Smooth muscle cell (in vitro differentiated cells): Measurements from ENCODE around the gene ECT2L. TPM values are rescaled to one million over a fixed set of nuclear protein-coding genes. Genes with fewer than 3 reads are reported as not detected.

Experiments
- DNase-seq: peaks from one replicate; lab custom pipeline; 2025; ENCODE audit not compliant: unreplicated experiment; lab: John Stamatoyannopoulos, UW
- H2AFZ ChIP-seq: fragments of 200-600 bp; sonication (generic); 2 replicates; pipeline ENCODE4 v1.6.0; 2016; ENCODE audit warnings: antibody characterized with exemption, low read depth, mild to moderate bottlenecking
- H3F3A ChIP-seq: fragments of 200-600 bp; sonication (generic); 2 replicates; pipeline ENCODE4 v1.6.0; 2017; ENCODE audit warnings: antibody characterized with exemption, low read depth
- H3K27ac ChIP-seq: fragments of 200-600 bp; sonication (generic); 2 replicates; pipeline ENCODE4 v1.5.1; 2016; ENCODE audit warnings: low read depth, mild to moderate bottlenecking
- H3K27me3 ChIP-seq: fragments of 200-600 bp; sonication (generic); 2 replicates; pipeline ENCODE4 v1.6.1; 2016; ENCODE audit warnings: low read depth, mild to moderate bottlenecking
- H3K36me3 ChIP-seq: fragments of 200-600 bp; sonication (generic); 2 replicates; pipeline ENCODE4 v1.5.1; 2016; ENCODE audit warnings: low read depth
- H3K4me1 ChIP-seq: fragments of 200-600 bp; sonication (generic); 2 replicates; pipeline ENCODE4 v1.5.1; 2016; ENCODE audit warnings: low read depth
- H3K4me2 ChIP-seq: fragments of 200-600 bp; sonication (generic); 2 replicates; pipeline ENCODE4 v1.6.0; 2016; ENCODE audit warnings: mild to moderate bottlenecking
- H3K4me3 ChIP-seq: fragments of 200-600 bp; sonication (generic); 2 replicates; pipeline ENCODE4 v1.5.1; 2016; ENCODE audit warnings: mild to moderate bottlenecking
- H3K79me2 ChIP-seq: fragments of 200-600 bp; sonication (generic); 2 replicates; pipeline ENCODE4 v1.6.0; 2016; ENCODE audit warnings: low read depth, mild to moderate bottlenecking
- H3K9ac ChIP-seq: fragments of 200-600 bp; sonication (generic); 2 replicates; pipeline ENCODE4 v1.6.0; 2016; ENCODE audit warnings: low read depth
- H3K9me3 ChIP-seq: fragments of 200-600 bp; sonication (generic); replicated peaks from 2 replicates; pipeline ENCODE4 v1.5.1; 2016; ENCODE audit warnings: low read depth
- H4K20me1 ChIP-seq: fragments of 200-600 bp; sonication (generic); 2 replicates; pipeline ENCODE4 v1.6.0; 2016; ENCODE audit warnings: low read depth
- CTCF ChIP-seq: fragments of 200-600 bp; sonication (generic); IDR thresholded peaks from 2 replicates; pipeline ENCODE4 v1.5.1; 2017; ENCODE audit warnings: borderline replicate concordance, mild to moderate bottlenecking, antibody characterized with exemption; ENCODE audit not compliant: insufficient read depth, poor library complexity, severe bottlenecking
- WGBS: methylation state at CpG from one replicate; pipeline ENCODE4 v1.1.7; 2016; ENCODE audit warnings: low lambda C conversion rate; 5-methylcytosine and 5-hydroxymethylcytosine counted together
- polyA plus RNA-seq: library from polyadenylated mRNA; unstranded; fragments of >200 nt; fragmentation: Nextera tagmentation; extraction: Ambion mirVana; gene quantifications from 2 replicates; pipeline ENCODE4 v1.2.1, GENCODE V29; 2016
- total RNA-seq: library from RNA; depleted of rRNA; stranded (reverse); fragments of >200 nt; gene quantifications from 2 replicates; pipeline ENCODE4 v1.2.3, GENCODE V29; 2014

Gene ECT2L
- total and polyA plus RNA-seq, 2 experiments from 2014 or later, result 0.14 TPM; not detected in 1

GRCh38 chr6:138833816-138834539, 38.1 kb downstream of the ECT2L start:
- H3K27ac ChIP-seq, result no peak overlapping the region
- no peaks in the 10 kb centered on the region for H3K27me3 ChIP-seq
- no peak overlapping the region for H2AFZ ChIP-seq
- no peaks in the 10 kb centered on the region for H4K20me1 ChIP-seq
- no peak overlapping the region for H3K4me2 ChIP-seq
- H3K4me3 ChIP-seq, result no peak overlapping the region
- H3K36me3 ChIP-seq, result no peaks in the 10 kb centered on the region
- H3K9me3 ChIP-seq, result no peaks in the 10 kb centered on the region
- DNase-seq, result no peak
- H3F3A ChIP-seq, result no peaks in the 10 kb centered on the region
- H3K79me2 ChIP-seq, result no peaks in the 10 kb centered on the region
- 89% methylated on average over 4 of the region's 4 CpGs for WGBS
- H3K4me1 ChIP-seq, result no peaks in the 10 kb centered on the region
- H3K9ac ChIP-seq, result no peak overlapping the region
- TF ChIP-seq CTCF, result no peak

- WGBS, result 96% methylated on average over 6 of the region's 6 CpGs
- no peak for DNase-seq
- Histone ChIP-seq H3K9ac (no peak overlapping the region), H3K9me3 (no peaks in the 10 kb centered on the region), H4K20me1 (no peaks in the 10 kb centered on the region), H3K36me3 (no peaks in the 10 kb centered on the region), H3K27me3 (no peaks in the 10 kb centered on the region), H2AFZ (no peak overlapping the region), H3K4me3 (no peak overlapping the region), H3K27ac (no peak overlapping the region), H3F3A (no peaks in the 10 kb centered on the region), H3K79me2 (no peaks in the 10 kb centered on the region), H3K4me2 (no peak overlapping the region), H3K4me1 (no peaks in the 10 kb centered on the region)
- TF ChIP-seq CTCF, result no peak
Observed at GRCh38 chr6:138837246-138837645, 41.4 kb downstream of the ECT2L start.

GRCh38 chr6:138844192-138844591, 48.3 kb downstream of the ECT2L start:
- DNase-seq, result no peak

More at GRCh38 chr6:138844192-138844591, 48.3 kb downstream of the ECT2L start:
- Histone ChIP-seq H3K4me2 (no peak overlapping the region), H3K27ac (no peak overlapping the region), H3K4me1 (peaks cover 3% of the 10 kb centered on the region), H4K20me1 (no peaks in the 10 kb centered on the region), H2AFZ (no peak overlapping the region), H3F3A (no peaks in the 10 kb centered on the region), H3K9me3 (no peaks in the 10 kb centered on the region), H3K27me3 (no peaks in the 10 kb centered on the region), H3K9ac (no peak overlapping the region), H3K36me3 (no peaks in the 10 kb centered on the region), H3K79me2 (no peaks in the 10 kb centered on the region), H3K4me3 (no peak overlapping the region)
- 52% methylated on average over 9 of the region's 9 CpGs for WGBS
- TF ChIP-seq CTCF, result no peak
